H1 (cell line): ENCODE measurements around the gene DACT1. TPM values are rescaled to one million over a fixed set of nuclear protein-coding genes. Genes with fewer than 3 reads are reported as not detected.

Experiments
- CTCF ChIA-PET: fragments of 300-600 bp; sonication (Branson Sonifier 250); formaldehyde crosslinking; loops from one replicate; lab custom pipeline; 2021; ENCODE audit not compliant: partially characterized antibody; lab: Charles Lee
- POLR2A ChIA-PET: fragments of 300-600 bp; sonication (Branson Sonifier 250); formaldehyde crosslinking; loops from one replicate; lab custom pipeline; 2021; ENCODE audit warnings: inconsistent platforms; ENCODE audit not compliant: partially characterized antibody; lab: Charles Lee
- DNase-seq, 2 experiments: peaks; one replicate each; pipeline versions ENCODE4 v3.0.0 to v3.0.0-alpha.2; 2010 to 2022; ENCODE audit warnings: low spot score in 2 of 2, low read depth in 1 of 2, mixed read lengths in 1 of 2
- FAIRE-seq: peaks from 2 replicates; lab custom pipeline; 2011; peaks lifted over from hg19 to GRCh38; lab: Jason Lieb, UNC
- H2AFZ ChIP-seq: 2 replicates; pipeline ENCODE4 v1.8.1; 2012; ENCODE audit warnings: low read length, inconsistent platforms
- H2AK5ac ChIP-seq: 2 replicates; pipeline ENCODE4 v1.6.1; 2013; ENCODE audit warnings: low read depth, low read length
- H2BK120ac ChIP-seq: replicated peaks from 2 replicates; pipeline ENCODE3; 2013; ENCODE audit warnings: low read depth, low read length, inconsistent platforms
- H2BK12ac ChIP-seq: 2 replicates; pipeline ENCODE4 v1.6.1; 2013; ENCODE audit warnings: low read depth, low read length
- H2BK15ac ChIP-seq: 2 replicates; pipeline ENCODE4 v1.6.1; 2013; ENCODE audit warnings: low read length
- H2BK20ac ChIP-seq: 2 replicates; pipeline ENCODE4 v1.6.1; 2013; ENCODE audit warnings: low read length
- H2BK5ac ChIP-seq: 2 replicates; pipeline ENCODE4 v1.6.1; 2013; ENCODE audit warnings: low read depth, low read length
- H3K14ac ChIP-seq: 2 replicates; pipeline ENCODE4 v1.6.1; 2013; ENCODE audit warnings: inconsistent platforms; ENCODE audit not compliant: insufficient read length
- H3K18ac ChIP-seq: 2 replicates; pipeline ENCODE4 v1.6.1; 2013; ENCODE audit warnings: low read length; ENCODE audit errors: extremely low read depth
- H3K23ac ChIP-seq: 2 replicates; pipeline ENCODE4 v1.6.1; 2013; ENCODE audit warnings: inconsistent platforms; ENCODE audit not compliant: insufficient read length
- H3K23me2 ChIP-seq: 2 replicates; pipeline ENCODE4 v1.6.1; 2013; ENCODE audit warnings: low read depth, low read length
- H3K27ac ChIP-seq: 2 replicates; pipeline ENCODE4 v1.6.1; 2011; ENCODE audit warnings: low read depth, low read length, inconsistent platforms
- H3K27me3 ChIP-seq, 4 experiments: replicated peaks in 1 of 4; 1 replicate in 1 of 4; 2 replicates in 3 of 4; pipeline versions ENCODE4 v1.6.1 to v1.8.1; 2011 to 2013; ENCODE audit warnings: low read length in 3 of 4, mild to moderate bottlenecking in 3 of 4, inconsistent platforms in 2 of 4, mixed read lengths in 2 of 4, moderate library complexity in 1 of 4; ENCODE audit not compliant: control insufficient read depth in 3 of 4, insufficient read depth in 3 of 4; ENCODE audit errors: extremely low read depth in 1 of 4
- H3K36me3 ChIP-seq, 4 experiments: 2 replicates each; pipeline versions ENCODE4 v1.6.1 to v1.8.1; 2011 to 2013; ENCODE audit warnings: mild to moderate bottlenecking in 4 of 4, low read length in 3 of 4, moderate library complexity in 2 of 4, control low read depth in 1 of 4, inconsistent platforms in 1 of 4; ENCODE audit not compliant: insufficient read depth in 4 of 4, control insufficient read depth in 2 of 4
- H3K4ac ChIP-seq: replicated peaks from 2 replicates; pipeline ENCODE3; 2013; ENCODE audit warnings: low read length, low read depth, mixed read lengths, inconsistent platforms; ENCODE audit not compliant: insufficient read length
- H3K4me1 ChIP-seq, 4 experiments: replicated peaks in 1 of 4; 1 replicate in 1 of 4; 2 replicates in 3 of 4; pipeline versions ENCODE4 v1.6.1 to v1.8.1; 2011 to 2013; ENCODE audit warnings: low read length in 3 of 4, inconsistent platforms in 2 of 4, mixed read lengths in 1 of 4; ENCODE audit not compliant: insufficient read depth in 4 of 4, control insufficient read depth in 3 of 4
- H3K4me2 ChIP-seq, 2 experiments: 2 replicates each; pipeline versions ENCODE4 v1.6.1 to v1.8.1; 2011 to 2013; ENCODE audit warnings: low read depth in 2 of 2, low read length in 2 of 2, control low read depth in 1 of 2, inconsistent platforms in 1 of 2, mild to moderate bottlenecking in 1 of 2; ENCODE audit not compliant: insufficient read depth in 1 of 2
- H3K4me3 ChIP-seq, 4 experiments: fragments of 200-600, 300-600 bp in 1 of 4; sonication (generic), shearing (Covaris generic), sonication (Bioruptor Twin) in 1 of 4; 2 replicates each; pipeline versions ENCODE4 v1.5.1 to v1.8.1; 2011 to 2016; ENCODE audit warnings: low read length in 4 of 4, low read depth in 3 of 4, control low read depth in 2 of 4, inconsistent platforms in 2 of 4, mild to moderate bottlenecking in 2 of 4, mixed read lengths in 1 of 4, moderate library complexity in 1 of 4; ENCODE audit not compliant: insufficient read depth in 2 of 4; ENCODE audit errors: extremely low read depth in 1 of 4
- H3K56ac ChIP-seq: replicated peaks from 2 replicates; pipeline ENCODE3; 2013; ENCODE audit warnings: low read depth, mild to moderate bottlenecking, mixed read lengths, low read length, inconsistent platforms; ENCODE audit not compliant: insufficient read length
- H3K79me1 ChIP-seq: 2 replicates; pipeline ENCODE4 v1.6.1; 2013; ENCODE audit warnings: low read depth, low read length, control low read depth
- H3K79me2 ChIP-seq, 2 experiments: 2 replicates each; pipeline versions ENCODE4 v1.6.1 to v1.8.1; 2012 to 2013; ENCODE audit warnings: low read length in 2 of 2, mild to moderate bottlenecking in 2 of 2, inconsistent platforms in 1 of 2; ENCODE audit not compliant: insufficient read depth in 2 of 2, control insufficient read depth in 1 of 2
- H3K9ac ChIP-seq, 4 experiments: replicated peaks in 1 of 4; 1 replicate in 1 of 4; 2 replicates in 3 of 4; pipeline versions ENCODE4 v1.6.1 to v1.8.1; 2011 to 2013; ENCODE audit warnings: low read depth in 3 of 4, low read length in 3 of 4, control low read depth in 2 of 4, mild to moderate bottlenecking in 2 of 4, moderate library complexity in 2 of 4, inconsistent platforms in 1 of 4; ENCODE audit errors: extremely low read depth in 1 of 4
- H3K9me3 ChIP-seq, 2 experiments: 2 replicates each; pipeline versions ENCODE4 v1.6.1 to v1.8.1; 2012 to 2013; ENCODE audit warnings: mild to moderate bottlenecking in 2 of 2, moderate library complexity in 2 of 2, control low read depth in 1 of 2, inconsistent platforms in 1 of 2, low read depth in 1 of 2, low read length in 1 of 2, mixed read lengths in 1 of 2; ENCODE audit not compliant: insufficient read depth in 2 of 2
- H4K20me1 ChIP-seq, 2 experiments: replicated peaks in 1 of 2; 2 replicates each; pipeline versions ENCODE3 to v1.8.1; 2011 to 2013; ENCODE audit warnings: inconsistent platforms in 2 of 2, low read length in 2 of 2, mild to moderate bottlenecking in 1 of 2; ENCODE audit not compliant: insufficient read depth in 2 of 2, control insufficient read depth in 1 of 2
- H4K5ac ChIP-seq: 2 replicates; pipeline ENCODE4 v1.6.1; 2013; ENCODE audit warnings: low read length, low read depth, mixed read lengths, inconsistent platforms; ENCODE audit not compliant: insufficient read length
- H4K8ac ChIP-seq: 2 replicates; pipeline ENCODE4 v1.8.0; 2013; ENCODE audit warnings: mild to moderate bottlenecking, moderate library complexity, low read length, inconsistent platforms; ENCODE audit not compliant: insufficient read depth; ENCODE audit errors: extremely low read depth
- H4K91ac ChIP-seq: replicated peaks from 2 replicates; pipeline ENCODE3; 2013; ENCODE audit warnings: low read length, mixed read lengths, inconsistent platforms; ENCODE audit not compliant: insufficient read length
- MAFK ChIP-seq: IDR thresholded peaks from 2 replicates; pipeline ENCODE4 v1.6.1; 2012; ENCODE audit warnings: low read depth, mild to moderate bottlenecking, improper control_type of control experiment, low read length
- NANOG ChIP-seq: IDR thresholded peaks from 2 replicates; pipeline ENCODE4 v1.6.1; 2011; ENCODE audit warnings: low read length, low read depth, mild to moderate bottlenecking, inconsistent platforms; ENCODE audit not compliant: insufficient read depth, poor library complexity, severe bottlenecking
- NRF1 ChIP-seq: IDR thresholded peaks from 2 replicates; pipeline ENCODE4 v1.6.1; 2011; ENCODE audit warnings: mild to moderate bottlenecking, low read depth, low read length, improper control_type of control experiment
- RAD21 ChIP-seq, 2 experiments: IDR thresholded peaks in 1 of 2; conservative IDR thresholded peaks in 1 of 2; 2 replicates each; pipeline ENCODE4 v1.6.1; 2011; ENCODE audit warnings: low read depth in 2 of 2, low read length in 2 of 2, improper control_type of control experiment in 1 of 2, inconsistent platforms in 1 of 2, mild to moderate bottlenecking in 1 of 2, moderate library complexity in 1 of 2
- RXRA ChIP-seq: IDR thresholded peaks from 2 replicates; pipeline ENCODE4 v1.6.1; 2011; ENCODE audit warnings: low read depth, mild to moderate bottlenecking, low read length, moderate library complexity; ENCODE audit not compliant: insufficient read depth
- SP4 ChIP-seq: IDR thresholded peaks from 2 replicates; pipeline ENCODE4 v1.6.1; 2012; ENCODE audit warnings: low read length, inconsistent platforms
- WGBS, 2 experiments: shearing (Covaris generic) in 1 of 2; methylation state at CpG; one replicate each; pipeline versions ENCODE4 v1.1.6 to v1.1.7; 2013 to 2015; ENCODE audit warnings: low lambda C conversion rate in 2 of 2, mixed read lengths in 2 of 2, inconsistent platforms in 1 of 2, low coverage in 1 of 2, missing lambda C conversion rate in 1 of 2; ENCODE audit not compliant: insufficient replicate concordance in 2 of 2, insufficient coverage in 1 of 2, insufficient read length in 1 of 2; ENCODE audit errors: extremely low coverage in 1 of 2, missing lambda C conversion rate in 1 of 2; 5-methylcytosine and 5-hydroxymethylcytosine counted together
- polyA plus RNA-seq, 7 experiments: library from polyadenylated mRNA; depleted of rRNA in 3 of 7; stranded (reverse) in 5 of 7; unstranded in 2 of 7; fragments of >200 nt in 5 of 7; fragments of 200-250 nt in 2 of 7; gene quantifications; 1 replicate in 5 of 7; 2 replicates in 1 of 7; 4 replicates in 1 of 7; pipeline versions ENCODE4 v1.2.1 to v1.2.3, GENCODE V29; 2011 to 2013; ENCODE audit warnings: missing spikeins in 2 of 7, mixed read lengths in 2 of 7
- total RNA-seq: library from RNA; stranded (reverse); fragmentation: NEBNext Ultra II Directional; extraction: Animal tissue kit (Norgen Biotek cat#: 25700); gene quantifications from 2 replicates; pipeline ENCODE4 v1.2.1, GENCODE V29; 2021

Gene DACT1
- total and polyA plus RNA-seq, 2 of the 8 experiments (the other 6 are each of a cell fraction or from before 2014, with no cell fraction given), result 3.2 to 29.8 TPM

DNA sequence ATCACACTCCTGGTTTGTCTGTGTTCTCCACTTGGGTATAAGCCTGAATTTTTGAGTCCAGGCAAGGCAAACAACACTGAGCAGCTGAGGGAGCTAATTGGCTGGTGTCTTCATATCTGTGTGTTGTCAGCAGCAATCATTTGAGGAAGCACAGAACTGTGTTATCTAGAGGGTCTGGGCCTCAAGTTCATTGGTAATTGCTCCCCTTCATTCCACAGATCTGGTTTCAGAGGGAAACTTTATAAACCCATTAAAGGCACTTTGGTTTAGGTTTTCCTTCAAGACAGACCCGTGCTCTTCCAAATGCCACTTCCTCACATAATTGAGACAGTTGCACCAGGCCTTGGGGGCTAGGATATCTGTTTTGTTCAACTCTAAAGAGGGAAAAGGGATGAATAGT, 5.6 kb downstream of the DACT1 start:
- H4K91ac ChIP-seq, result no peak overlapping the region
- no peak overlapping the region for H2BK20ac ChIP-seq
- H2BK15ac ChIP-seq, result no peak overlapping the region
- peaks cover 7 to 16% (median 12%) of the 10 kb centered on the region in 4 experiments; a peak in 6 of 7 replicates for H3K27me3 ChIP-seq
- FAIRE-seq (no peak), DNase-seq (no peak)
- H3K18ac ChIP-seq, result no peak overlapping the region
- H2BK12ac ChIP-seq, result no peak overlapping the region
- no peak overlapping the region for H3K4me2 ChIP-seq
- H3K23me2 ChIP-seq, result peaks cover 5% of the 10 kb centered on the region; the same call in 1 of the 2 replicates
- no peak overlapping the region for H3K14ac ChIP-seq
- H4K5ac ChIP-seq, result no peak overlapping the region
- TF ChIP-seq RXRA, result no peak
- TF ChIP-seq MAFK, result no peak
- no peak for TF ChIP-seq SP4
- no peak for TF ChIP-seq RAD21 (IDR thresholded peaks at IDR 0.05 in 1 of 2, conservative IDR thresholded peaks at IDR 0.05 in 1 of 2; ENCODE audit: low read depth in 2 of 2, low read length in 2 of 2)
- no peak for TF ChIP-seq NANOG
- TF ChIP-seq NRF1, result no peak
- H4K20me1 ChIP-seq, result peaks cover 1% of the 10 kb centered on the region in 2 experiments
- no peaks in the 10 kb centered on the region for H3K79me2 ChIP-seq
- H4K8ac ChIP-seq, result no peak overlapping the region
- H2AFZ ChIP-seq, result no peak overlapping the region
- no peak overlapping the region for H3K27ac ChIP-seq
- H3K79me1 ChIP-seq, result no peaks in the 10 kb centered on the region; the same call in 1 of the 2 replicates
- CTCF ChIA-PET, result interaction anchor here (1.0 to 10.3 kb wide), 6 partner anchors 8 to 379 kb away, joined by 3 to 84 read pairs (median 6); no protein-coding TSS in a partner anchor
- no peak overlapping the region for H2BK120ac ChIP-seq
- no peak overlapping the region for H2AK5ac ChIP-seq
- 88% methylated on average over 1 of the region's 1 CpG; no CpG with 5 or more reads in 1 of the 2 experiments for WGBS, 2 experiments
- peaks cover 0 to 5% (median 2%) of the 10 kb centered on the region in 4 experiments; a peak in 2 of 8 replicates for H3K36me3 ChIP-seq
- no peak overlapping the region for H2BK5ac ChIP-seq
- H3K4ac ChIP-seq, result no peak overlapping the region
- no peak overlapping the region for H3K23ac ChIP-seq
- POLR2A ChIA-PET, result no interaction called here
- H3K9ac ChIP-seq, result no peak overlapping the region
- no peaks in the 10 kb centered on the region; a peak in 1 of 4 replicates for H3K9me3 ChIP-seq
- no peak overlapping the region for H3K56ac ChIP-seq
- H3K4me3 ChIP-seq, result no peak overlapping the region
- peaks cover 0 to 2% (median 0%) of the 10 kb centered on the region in 4 experiments; a peak in 1 of 7 replicates for H3K4me1 ChIP-seq
